GM23338 (cell line): ENCODE data around the gene NLRP6. TPM values are rescaled to one million over a fixed set of nuclear protein-coding genes. Genes with fewer than 3 reads are reported as not detected.
A peak's percentile ranks its signal among the peaks of the same experiment; 100 is the strongest.

Experiments
- ATAC-seq: fragments of 200-7000 bp; cut with Tn5 transposase; 3 replicates; pipeline ENCODE4 v1.9.1; 2020
- DNase-seq: peaks from one replicate; pipeline ENCODE4 v3.0.0-alpha.2; 2015; ENCODE audit warnings: low spot score
- H2AFZ ChIP-seq: fragments of 200-600 bp; sonication (generic); 2 replicates; pipeline ENCODE4 v1.8.0; 2016; ENCODE audit warnings: antibody characterized with exemption, mild to moderate bottlenecking, moderate library complexity
- H3F3A ChIP-seq: fragments of 200-600 bp; sonication (generic); replicated peaks from 2 replicates; pipeline ENCODE4 v1.8.0; 2017; ENCODE audit warnings: antibody characterized with exemption, mixed run types, low read depth
- H3K27ac ChIP-seq: fragments of 200-600 bp; sonication (generic); 2 replicates; pipeline ENCODE4 v1.6.1; 2016; ENCODE audit warnings: low read depth
- H3K27me3 ChIP-seq: fragments of 200-600 bp; sonication (generic); 2 replicates; pipeline ENCODE4 v1.8.0; 2016; ENCODE audit warnings: mild to moderate bottlenecking, mixed run types, moderate library complexity; ENCODE audit not compliant: insufficient read depth
- H3K36me3 ChIP-seq: fragments of 200-600 bp; sonication (generic); 2 replicates; pipeline ENCODE4 v1.8.0; 2016; ENCODE audit warnings: mild to moderate bottlenecking; ENCODE audit not compliant: insufficient read depth
- H3K4me1 ChIP-seq: fragments of 200-600 bp; sonication (generic); 2 replicates; pipeline ENCODE4 v1.8.0; 2016; ENCODE audit warnings: mild to moderate bottlenecking, moderate library complexity; ENCODE audit not compliant: insufficient read depth
- H3K4me2 ChIP-seq: fragments of 200-600 bp; sonication (generic); 2 replicates; pipeline ENCODE4 v1.7.1; 2017; ENCODE audit warnings: mixed run types
- H3K4me3 ChIP-seq: fragments of 200-600 bp; sonication (generic); 2 replicates; pipeline ENCODE4 v1.6.1; 2016; ENCODE audit warnings: mixed run types
- H3K79me2 ChIP-seq: fragments of 200-600 bp; sonication (generic); replicated peaks from 2 replicates; pipeline ENCODE4 v1.8.0; 2017; ENCODE audit warnings: mild to moderate bottlenecking; ENCODE audit not compliant: insufficient read depth
- H3K9me2 ChIP-seq: fragments of 200-600 bp; sonication (generic); 2 replicates; pipeline ENCODE4 v1.8.0; 2017; ENCODE audit not compliant: insufficient read depth
- H4K20me1 ChIP-seq: fragments of 200-600 bp; sonication (generic); replicated peaks from 2 replicates; pipeline ENCODE4 v1.8.0; 2017; ENCODE audit warnings: mild to moderate bottlenecking; ENCODE audit not compliant: insufficient read depth
- H3K27ac Mint-ChIP-seq: 2 replicates; pipeline ENCODE4 v1.8.0; 2020; ENCODE audit warnings: inconsistent platforms, mild to moderate bottlenecking, moderate library complexity, mixed read lengths
- H3K27me3 Mint-ChIP-seq: 3 replicates; pipeline ENCODE4 v1.8.0; 2022; ENCODE audit warnings: low read depth, mild to moderate bottlenecking, moderate library complexity, mixed read lengths, inconsistent platforms; ENCODE audit not compliant: insufficient read depth, poor library complexity
- H3K36me3 Mint-ChIP-seq: 3 replicates; pipeline ENCODE4 v1.8.0; 2021; ENCODE audit warnings: low read depth, mild to moderate bottlenecking, inconsistent platforms, moderate library complexity, mixed read lengths
- H3K4me1 Mint-ChIP-seq: 3 replicates; pipeline ENCODE4 v1.8.0; 2020; ENCODE audit warnings: mild to moderate bottlenecking, inconsistent platforms, mixed read lengths
- H3K4me3 Mint-ChIP-seq: 3 replicates; pipeline ENCODE4 v1.8.0; 2021; ENCODE audit warnings: moderate library complexity, mild to moderate bottlenecking, inconsistent platforms, mixed read lengths
- H3K9me3 Mint-ChIP-seq: 3 replicates; pipeline ENCODE4 v1.8.0; 2020; ENCODE audit warnings: moderate library complexity, mild to moderate bottlenecking, inconsistent platforms, mixed read lengths
- CREB1 ChIP-seq: fragments of 250-450 bp; sonication (Bioruptor Pico); IDR thresholded peaks from 2 replicates; pipeline ENCODE4 v1.5.0; 2020; ENCODE audit warnings: low read depth, mild to moderate bottlenecking, moderate library complexity
- POLR2AphosphoS5 ChIP-seq: IDR thresholded peaks from 2 replicates; pipeline ENCODE4 v1.6.1; 2016; ENCODE audit warnings: antibody characterized with exemption, low read depth
- ZNF114 ChIP-seq: fragments of 250-450 bp; sonication (Bioruptor Pico); IDR thresholded peaks from 2 replicates; pipeline ENCODE4 v1.5.0; 2020; ENCODE audit warnings: mild to moderate bottlenecking, moderate library complexity
- polyA plus RNA-seq: library from polyadenylated mRNA; unstranded; fragments of >200 nt; fragmentation: Nextera tagmentation; extraction: Ambion mirVana; gene quantifications from 2 replicates; pipeline ENCODE4 v1.2.1, GENCODE V29; 2016
- total RNA-seq: library from RNA; depleted of rRNA; stranded (reverse); fragments of >200 nt; shearing (Covaris generic); gene quantifications from 2 replicates; pipeline ENCODE4 v1.2.3, GENCODE V29; 2014
- TF ChIP-seq, protein P1 (sequence below), 2 experiments: fragments of 200-600 bp in 1 of 2; sonication (generic) in 1 of 2; conservative IDR thresholded peaks; 2 replicates each; pipeline versions ENCODE4 v1.5.1 to v1.6.1; 2016 to 2017; ENCODE audit warnings: antibody characterized with exemption in 2 of 2, low read depth in 2 of 2, mild to moderate bottlenecking in 2 of 2, moderate library complexity in 1 of 2

NLRP6 gene
- total and polyA plus RNA-seq, 2 experiments from 2014 or later = 0.15 to 0.73 TPM

- ATAC-seq (no peak), DNase-seq (no peak)
- no peak; the same call in 1 of the 2 replicates for TF ChIP-seq POLR2AphosphoS5
- TF ChIP-seq, protein P1, sequence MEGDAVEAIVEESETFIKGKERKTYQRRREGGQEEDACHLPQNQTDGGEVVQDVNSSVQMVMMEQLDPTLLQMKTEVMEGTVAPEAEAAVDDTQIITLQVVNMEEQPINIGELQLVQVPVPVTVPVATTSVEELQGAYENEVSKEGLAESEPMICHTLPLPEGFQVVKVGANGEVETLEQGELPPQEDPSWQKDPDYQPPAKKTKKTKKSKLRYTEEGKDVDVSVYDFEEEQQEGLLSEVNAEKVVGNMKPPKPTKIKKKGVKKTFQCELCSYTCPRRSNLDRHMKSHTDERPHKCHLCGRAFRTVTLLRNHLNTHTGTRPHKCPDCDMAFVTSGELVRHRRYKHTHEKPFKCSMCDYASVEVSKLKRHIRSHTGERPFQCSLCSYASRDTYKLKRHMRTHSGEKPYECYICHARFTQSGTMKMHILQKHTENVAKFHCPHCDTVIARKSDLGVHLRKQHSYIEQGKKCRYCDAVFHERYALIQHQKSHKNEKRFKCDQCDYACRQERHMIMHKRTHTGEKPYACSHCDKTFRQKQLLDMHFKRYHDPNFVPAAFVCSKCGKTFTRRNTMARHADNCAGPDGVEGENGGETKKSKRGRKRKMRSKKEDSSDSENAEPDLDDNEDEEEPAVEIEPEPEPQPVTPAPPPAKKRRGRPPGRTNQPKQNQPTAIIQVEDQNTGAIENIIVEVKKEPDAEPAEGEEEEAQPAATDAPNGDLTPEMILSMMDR (conservative IDR thresholded peaks at IDR 0.05; ENCODE audit: low read depth in 2 of 2) = no peak
- TF ChIP-seq CREB1 = no peak
- Histone ChIP-seq H4K20me1 (no peaks in the 10 kb centered on the region), H3K36me3 (no peaks in the 10 kb centered on the region), H2AFZ (no peak overlapping the region), H3K79me2 (no peaks in the 10 kb centered on the region), H3F3A (peaks cover 6% of the 10 kb centered on the region; the same call in 1 of the 2 replicates), H3K27me3 (peaks cover 26% of the 10 kb centered on the region), H3K4me3 (peak overlapping the region; percentile 44; the same call in 1 of the 2 replicates), H3K9me2 (no peaks in the 10 kb centered on the region), H3K4me2 (peak overlapping the region; percentile 76), H3K27ac (no peak overlapping the region), H3K4me1 (no peaks in the 10 kb centered on the region; the same call in 1 of the 2 replicates)
- peaks cover 24% of the 10 kb centered on the region for H3K27me3 Mint-ChIP-seq
- H3K4me3 Mint-ChIP-seq = peak overlapping the region; percentile 71
- peaks cover 26% of the 10 kb centered on the region for H3K4me1 Mint-ChIP-seq
- H3K27ac Mint-ChIP-seq = no peak overlapping the region
- peaks cover 2% of the 10 kb centered on the region; the same call in 1 of the 3 replicates for H3K9me3 Mint-ChIP-seq
- H3K36me3 Mint-ChIP-seq = peaks cover 11% of the 10 kb centered on the region; the same call in 2 of the 3 replicates
Observed at GRCh38 chr11:289712-290620, 11.8 kb downstream of the NLRP6 start.

GRCh38 chr11:290621-291231, 12.5 kb downstream of the NLRP6 start:
- Mint-ChIP-seq H3K9me3 (peaks cover 2% of the 10 kb centered on the region; the same call in 1 of the 3 replicates), H3K4me1 (peaks cover 24% of the 10 kb centered on the region), H3K36me3 (peaks cover 11% of the 10 kb centered on the region; the same call in 2 of the 3 replicates), H3K27me3 (peaks cover 22% of the 10 kb centered on the region), H3K4me3 (peak overlapping the region; percentile 17; the same call in 1 of the 3 replicates), H3K27ac (peak overlapping the region; percentile 68)
- H3K27ac ChIP-seq = no peak overlapping the region
- no peaks in the 10 kb centered on the region; the same call in 1 of the 2 replicates for H3K4me1 ChIP-seq
- H3K36me3 ChIP-seq = no peaks in the 10 kb centered on the region
- H3K4me2 ChIP-seq = 0 out of 2 replicates have a peak overlapping the region, but pooled peaks have one; percentile 38
- no peak overlapping the region for H3K4me3 ChIP-seq
- H4K20me1 ChIP-seq = no peaks in the 10 kb centered on the region
- no peak for DNase-seq
- H3F3A ChIP-seq = peaks cover 6% of the 10 kb centered on the region; the same call in 1 of the 2 replicates
- no peak overlapping the region for H2AFZ ChIP-seq
- no peaks in the 10 kb centered on the region for H3K79me2 ChIP-seq
- peaks cover 26% of the 10 kb centered on the region for H3K27me3 ChIP-seq
- no peak for ATAC-seq
- H3K9me2 ChIP-seq = no peaks in the 10 kb centered on the region
- TF ChIP-seq ZNF114 (CRISPR knock-in tag) (no peak), CREB1 (no peak)
